ENCODE results near the gene CNOT11.
A peak's percentile ranks its signal among the peaks of the same experiment; 100 is the strongest.

DNA sequence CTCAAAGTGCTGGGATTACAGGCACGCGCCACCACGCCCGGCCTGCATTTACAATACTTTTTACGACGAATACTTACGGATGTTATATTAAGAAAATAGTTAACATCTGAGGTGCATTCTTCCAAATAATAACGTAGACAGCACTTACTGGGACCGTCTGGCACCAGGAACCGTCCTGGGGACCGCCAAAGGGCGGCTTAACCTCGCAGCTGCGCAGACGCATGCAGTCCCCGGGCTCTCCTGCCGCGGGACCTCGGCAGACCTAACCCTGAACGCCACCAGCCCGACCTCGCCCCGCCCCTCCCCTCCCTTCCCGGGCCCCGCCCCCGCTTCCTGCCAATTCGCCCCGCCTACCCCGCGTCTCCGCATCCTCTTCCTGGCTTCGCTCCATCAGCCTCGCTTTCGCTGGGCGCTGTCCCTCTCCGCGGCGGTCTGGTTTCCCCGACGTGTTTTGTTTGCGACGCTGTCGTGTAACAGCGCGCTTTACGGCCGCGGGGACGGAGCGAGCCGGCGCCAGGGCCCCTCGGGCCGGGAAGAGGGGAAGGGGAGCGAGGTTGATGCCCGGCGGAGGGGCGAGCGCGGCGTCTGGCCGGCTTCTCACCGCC lies at the start of gene CNOT11:
- TF ChIP-seq, protein P1, sequence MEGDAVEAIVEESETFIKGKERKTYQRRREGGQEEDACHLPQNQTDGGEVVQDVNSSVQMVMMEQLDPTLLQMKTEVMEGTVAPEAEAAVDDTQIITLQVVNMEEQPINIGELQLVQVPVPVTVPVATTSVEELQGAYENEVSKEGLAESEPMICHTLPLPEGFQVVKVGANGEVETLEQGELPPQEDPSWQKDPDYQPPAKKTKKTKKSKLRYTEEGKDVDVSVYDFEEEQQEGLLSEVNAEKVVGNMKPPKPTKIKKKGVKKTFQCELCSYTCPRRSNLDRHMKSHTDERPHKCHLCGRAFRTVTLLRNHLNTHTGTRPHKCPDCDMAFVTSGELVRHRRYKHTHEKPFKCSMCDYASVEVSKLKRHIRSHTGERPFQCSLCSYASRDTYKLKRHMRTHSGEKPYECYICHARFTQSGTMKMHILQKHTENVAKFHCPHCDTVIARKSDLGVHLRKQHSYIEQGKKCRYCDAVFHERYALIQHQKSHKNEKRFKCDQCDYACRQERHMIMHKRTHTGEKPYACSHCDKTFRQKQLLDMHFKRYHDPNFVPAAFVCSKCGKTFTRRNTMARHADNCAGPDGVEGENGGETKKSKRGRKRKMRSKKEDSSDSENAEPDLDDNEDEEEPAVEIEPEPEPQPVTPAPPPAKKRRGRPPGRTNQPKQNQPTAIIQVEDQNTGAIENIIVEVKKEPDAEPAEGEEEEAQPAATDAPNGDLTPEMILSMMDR (IDR thresholded peaks at IDR 0.05; ENCODE audit: control extremely low read depth in 1 of 3, insufficient read depth in 1 of 3, low read depth in 1 of 3, low read length in 3 of 3), result no peak
- TF ChIP-seq BACH1 (IDR thresholded peaks at IDR 0.05; ENCODE audit: low read length) (no peak), HDAC6 (IDR thresholded peaks at IDR 0.05; ENCODE audit: low read depth, low read length) (no peak), KDM5A (IDR thresholded peaks at IDR 0.05; ENCODE audit: low read length) (no peak), ZNF274 (IDR thresholded peaks at IDR 0.05; ENCODE audit: borderline replicate concordance, extremely low read depth, low read length) (no peak), PHF8 (conservative IDR thresholded peaks at IDR 0.05; ENCODE audit: low read depth, low read length) (no peak; the same call in 1 of the 2 replicates), EGR1 (IDR thresholded peaks at IDR 0.05; ENCODE audit: borderline replicate concordance, low read depth, low read length) (no peak; the same call in 1 of the 2 replicates), EP300 (IDR thresholded peaks at IDR 0.05; ENCODE audit: borderline replicate concordance in 1 of 2, low read depth in 2 of 2, low read length in 2 of 2) (no peak), TAF1 (IDR thresholded peaks at IDR 0.05; ENCODE audit: low read depth, low read length) (peak; percentile 70)
- TF ChIP-seq, protein P2, sequence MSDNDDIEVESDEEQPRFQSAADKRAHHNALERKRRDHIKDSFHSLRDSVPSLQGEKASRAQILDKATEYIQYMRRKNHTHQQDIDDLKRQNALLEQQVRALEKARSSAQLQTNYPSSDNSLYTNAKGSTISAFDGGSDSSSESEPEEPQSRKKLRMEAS (IDR thresholded peaks at IDR 0.05), result peak; percentile 59
- TF ChIP-seq, protein P3, sequence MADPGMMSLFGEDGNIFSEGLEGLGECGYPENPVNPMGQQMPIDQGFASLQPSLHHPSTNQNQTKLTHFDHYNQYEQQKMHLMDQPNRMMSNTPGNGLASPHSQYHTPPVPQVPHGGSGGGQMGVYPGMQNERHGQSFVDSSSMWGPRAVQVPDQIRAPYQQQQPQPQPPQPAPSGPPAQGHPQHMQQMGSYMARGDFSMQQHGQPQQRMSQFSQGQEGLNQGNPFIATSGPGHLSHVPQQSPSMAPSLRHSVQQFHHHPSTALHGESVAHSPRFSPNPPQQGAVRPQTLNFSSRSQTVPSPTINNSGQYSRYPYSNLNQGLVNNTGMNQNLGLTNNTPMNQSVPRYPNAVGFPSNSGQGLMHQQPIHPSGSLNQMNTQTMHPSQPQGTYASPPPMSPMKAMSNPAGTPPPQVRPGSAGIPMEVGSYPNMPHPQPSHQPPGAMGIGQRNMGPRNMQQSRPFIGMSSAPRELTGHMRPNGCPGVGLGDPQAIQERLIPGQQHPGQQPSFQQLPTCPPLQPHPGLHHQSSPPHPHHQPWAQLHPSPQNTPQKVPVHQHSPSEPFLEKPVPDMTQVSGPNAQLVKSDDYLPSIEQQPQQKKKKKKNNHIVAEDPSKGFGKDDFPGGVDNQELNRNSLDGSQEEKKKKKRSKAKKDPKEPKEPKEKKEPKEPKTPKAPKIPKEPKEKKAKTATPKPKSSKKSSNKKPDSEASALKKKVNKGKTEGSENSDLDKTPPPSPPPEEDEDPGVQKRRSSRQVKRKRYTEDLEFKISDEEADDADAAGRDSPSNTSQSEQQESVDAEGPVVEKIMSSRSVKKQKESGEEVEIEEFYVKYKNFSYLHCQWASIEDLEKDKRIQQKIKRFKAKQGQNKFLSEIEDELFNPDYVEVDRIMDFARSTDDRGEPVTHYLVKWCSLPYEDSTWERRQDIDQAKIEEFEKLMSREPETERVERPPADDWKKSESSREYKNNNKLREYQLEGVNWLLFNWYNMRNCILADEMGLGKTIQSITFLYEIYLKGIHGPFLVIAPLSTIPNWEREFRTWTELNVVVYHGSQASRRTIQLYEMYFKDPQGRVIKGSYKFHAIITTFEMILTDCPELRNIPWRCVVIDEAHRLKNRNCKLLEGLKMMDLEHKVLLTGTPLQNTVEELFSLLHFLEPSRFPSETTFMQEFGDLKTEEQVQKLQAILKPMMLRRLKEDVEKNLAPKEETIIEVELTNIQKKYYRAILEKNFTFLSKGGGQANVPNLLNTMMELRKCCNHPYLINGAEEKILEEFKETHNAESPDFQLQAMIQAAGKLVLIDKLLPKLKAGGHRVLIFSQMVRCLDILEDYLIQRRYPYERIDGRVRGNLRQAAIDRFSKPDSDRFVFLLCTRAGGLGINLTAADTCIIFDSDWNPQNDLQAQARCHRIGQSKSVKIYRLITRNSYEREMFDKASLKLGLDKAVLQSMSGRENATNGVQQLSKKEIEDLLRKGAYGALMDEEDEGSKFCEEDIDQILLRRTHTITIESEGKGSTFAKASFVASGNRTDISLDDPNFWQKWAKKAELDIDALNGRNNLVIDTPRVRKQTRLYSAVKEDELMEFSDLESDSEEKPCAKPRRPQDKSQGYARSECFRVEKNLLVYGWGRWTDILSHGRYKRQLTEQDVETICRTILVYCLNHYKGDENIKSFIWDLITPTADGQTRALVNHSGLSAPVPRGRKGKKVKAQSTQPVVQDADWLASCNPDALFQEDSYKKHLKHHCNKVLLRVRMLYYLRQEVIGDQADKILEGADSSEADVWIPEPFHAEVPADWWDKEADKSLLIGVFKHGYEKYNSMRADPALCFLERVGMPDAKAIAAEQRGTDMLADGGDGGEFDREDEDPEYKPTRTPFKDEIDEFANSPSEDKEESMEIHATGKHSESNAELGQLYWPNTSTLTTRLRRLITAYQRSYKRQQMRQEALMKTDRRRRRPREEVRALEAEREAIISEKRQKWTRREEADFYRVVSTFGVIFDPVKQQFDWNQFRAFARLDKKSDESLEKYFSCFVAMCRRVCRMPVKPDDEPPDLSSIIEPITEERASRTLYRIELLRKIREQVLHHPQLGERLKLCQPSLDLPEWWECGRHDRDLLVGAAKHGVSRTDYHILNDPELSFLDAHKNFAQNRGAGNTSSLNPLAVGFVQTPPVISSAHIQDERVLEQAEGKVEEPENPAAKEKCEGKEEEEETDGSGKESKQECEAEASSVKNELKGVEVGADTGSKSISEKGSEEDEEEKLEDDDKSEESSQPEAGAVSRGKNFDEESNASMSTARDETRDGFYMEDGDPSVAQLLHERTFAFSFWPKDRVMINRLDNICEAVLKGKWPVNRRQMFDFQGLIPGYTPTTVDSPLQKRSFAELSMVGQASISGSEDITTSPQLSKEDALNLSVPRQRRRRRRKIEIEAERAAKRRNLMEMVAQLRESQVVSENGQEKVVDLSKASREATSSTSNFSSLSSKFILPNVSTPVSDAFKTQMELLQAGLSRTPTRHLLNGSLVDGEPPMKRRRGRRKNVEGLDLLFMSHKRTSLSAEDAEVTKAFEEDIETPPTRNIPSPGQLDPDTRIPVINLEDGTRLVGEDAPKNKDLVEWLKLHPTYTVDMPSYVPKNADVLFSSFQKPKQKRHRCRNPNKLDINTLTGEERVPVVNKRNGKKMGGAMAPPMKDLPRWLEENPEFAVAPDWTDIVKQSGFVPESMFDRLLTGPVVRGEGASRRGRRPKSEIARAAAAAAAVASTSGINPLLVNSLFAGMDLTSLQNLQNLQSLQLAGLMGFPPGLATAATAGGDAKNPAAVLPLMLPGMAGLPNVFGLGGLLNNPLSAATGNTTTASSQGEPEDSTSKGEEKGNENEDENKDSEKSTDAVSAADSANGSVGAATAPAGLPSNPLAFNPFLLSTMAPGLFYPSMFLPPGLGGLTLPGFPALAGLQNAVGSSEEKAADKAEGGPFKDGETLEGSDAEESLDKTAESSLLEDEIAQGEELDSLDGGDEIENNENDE (IDR thresholded peaks at IDR 0.05; ENCODE audit: insufficient replicate concordance, low read length), result no peak
